Dermis microvascular lymphatic vessel endothelial cell (primary cell): ENCODE data around the gene COL4A2. TPM values are rescaled to one million over a fixed set of nuclear protein-coding genes. Genes with fewer than 3 reads are reported as not detected.
A peak's percentile ranks its signal among the peaks of the same experiment; 100 is the strongest.

Experiments
- DNase-seq, 2 donors: peaks; one replicate each; pipeline versions ENCODE4 v3.0.0 to v3.0.0-alpha.2; 2010; ENCODE audit warnings: low read depth in 2 of 2
- total RNA-seq: library from RNA; depleted of rRNA; stranded (reverse); fragments of >200 nt; gene quantifications from 2 replicates; pipeline ENCODE4 v1.2.1, GENCODE V29; 2014

COL4A2 gene
- total RNA-seq, 1 donor from 2014 or later = 626 TPM

DNA sequence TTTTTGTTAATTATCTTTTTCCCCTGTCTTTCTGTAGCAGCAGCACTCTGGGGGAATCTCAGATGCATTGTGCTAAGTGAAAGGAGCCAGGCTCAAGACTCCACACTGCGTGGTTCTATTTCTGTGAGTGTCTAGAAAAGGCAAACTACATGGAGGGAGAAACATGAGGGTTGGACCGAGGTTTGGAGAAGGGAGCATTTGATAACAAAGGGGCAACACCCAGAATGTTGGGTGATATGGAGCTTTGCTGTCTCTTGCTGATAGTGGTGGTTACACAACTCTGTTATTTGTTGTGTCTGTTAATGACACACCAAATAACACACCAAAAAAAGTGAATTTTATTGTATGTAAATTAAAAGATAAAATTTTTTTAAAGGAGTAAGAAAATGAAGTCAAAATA, 107.8 kb downstream of the COL4A2 start:
- no peak for DNase-seq

DNA sequence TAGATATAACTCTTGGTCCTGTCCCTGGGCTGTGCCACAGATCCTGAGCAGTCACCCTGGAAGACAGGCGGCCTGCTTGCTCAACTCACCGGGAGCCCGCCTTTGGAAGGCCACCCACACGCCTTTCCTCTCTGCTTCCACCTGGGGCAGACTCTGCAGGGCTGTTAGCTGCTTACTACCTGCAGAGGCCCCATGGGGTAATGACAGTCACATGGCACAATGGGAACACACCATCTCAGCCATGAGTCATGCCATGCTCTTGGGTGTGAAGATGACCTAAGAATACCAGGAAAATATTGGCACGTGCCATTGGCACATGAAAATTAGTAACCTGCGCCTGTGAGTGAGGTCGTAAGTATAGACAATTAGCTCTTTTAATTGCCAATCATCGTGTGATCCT, 108.6 kb downstream of the COL4A2 start:
- DNase-seq = peak in 1 of 2 donors; percentile 52

DNA sequence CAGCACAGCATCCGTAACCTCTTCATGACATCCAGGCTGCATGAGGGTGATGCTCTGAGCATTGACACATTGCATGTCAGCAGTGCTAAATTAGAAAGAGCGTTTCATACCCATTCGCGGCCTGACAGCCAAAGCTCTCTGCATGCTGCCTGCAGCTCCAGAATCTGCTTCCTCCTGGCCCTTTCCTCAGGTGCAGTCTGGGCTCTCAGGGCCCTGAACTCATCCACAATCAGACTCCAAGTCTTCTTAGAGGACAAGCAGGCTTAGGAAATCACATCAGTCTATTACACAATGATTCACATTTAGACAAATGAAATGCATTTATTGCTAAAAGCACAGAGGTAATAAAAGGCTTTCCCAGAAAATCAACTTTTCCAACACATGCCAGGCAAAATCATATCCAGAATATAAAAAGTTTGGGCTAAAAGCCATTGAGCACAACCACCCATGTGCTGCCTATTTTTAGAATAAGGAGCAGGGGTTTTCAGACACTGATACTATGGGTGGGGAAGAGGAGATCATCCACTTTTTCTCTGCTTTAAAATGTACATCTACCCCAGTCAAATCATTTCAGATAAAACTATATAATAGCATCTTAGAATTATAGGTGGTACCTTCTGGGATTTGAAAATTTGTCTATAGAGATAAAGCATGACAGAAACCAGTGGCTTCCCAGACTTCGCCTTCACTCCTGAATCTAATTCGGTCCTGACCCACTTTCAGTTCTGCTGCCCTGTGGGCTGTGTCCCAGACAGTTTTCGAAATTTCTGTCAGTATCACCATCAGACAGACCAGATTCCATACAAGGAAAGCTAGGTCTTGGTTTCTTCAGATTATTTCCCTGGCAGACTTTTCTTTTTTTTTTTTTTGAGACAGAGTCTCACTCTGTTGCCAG, 109.3 kb downstream of the COL4A2 start:
- DNase-seq = no peak

DNA sequence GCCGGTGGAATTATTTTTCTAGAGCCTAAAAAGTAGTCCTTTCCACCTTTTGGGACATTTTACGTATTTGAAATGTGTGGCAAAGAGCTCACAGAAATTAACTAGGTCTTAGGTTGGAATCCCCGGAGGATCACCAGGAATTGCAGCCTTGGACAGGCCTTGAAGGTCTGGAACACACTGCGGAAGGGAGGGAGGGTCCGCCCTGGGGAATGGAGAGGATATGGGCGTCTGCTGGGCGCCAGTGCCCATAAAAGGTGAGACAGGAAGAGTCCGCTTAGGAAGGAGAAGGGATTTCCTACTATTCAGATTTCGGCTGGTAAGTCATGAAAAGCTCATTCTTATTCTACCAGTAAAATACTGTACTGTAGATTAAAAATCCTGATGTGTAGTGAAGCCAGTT, 111.9 kb downstream of the COL4A2 start:
- DNase-seq = peak in 1 of 2 donors; percentile 87

DNA sequence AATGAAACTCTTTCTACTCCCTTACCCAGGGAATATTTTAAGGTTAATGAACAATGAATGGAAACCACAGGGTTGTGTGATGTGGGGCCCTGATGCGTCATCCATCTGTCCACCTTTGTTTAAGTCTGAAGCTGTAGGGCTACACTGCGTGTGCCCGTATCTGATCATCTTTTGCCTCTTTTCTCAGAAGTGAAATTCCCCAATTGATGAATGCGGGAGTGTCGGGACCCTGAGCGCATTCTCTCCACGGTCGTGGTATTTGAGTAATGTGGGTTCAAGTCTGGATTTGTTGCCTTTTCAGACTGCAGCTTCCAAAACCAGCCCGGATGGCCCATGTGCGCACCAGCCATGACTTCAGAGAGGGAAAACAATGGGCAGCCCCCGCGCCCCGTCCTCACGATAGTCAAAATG, 112.3 kb downstream of the COL4A2 start:
- DNase-seq = peak in 1 of 2 donors; percentile 89

DNA sequence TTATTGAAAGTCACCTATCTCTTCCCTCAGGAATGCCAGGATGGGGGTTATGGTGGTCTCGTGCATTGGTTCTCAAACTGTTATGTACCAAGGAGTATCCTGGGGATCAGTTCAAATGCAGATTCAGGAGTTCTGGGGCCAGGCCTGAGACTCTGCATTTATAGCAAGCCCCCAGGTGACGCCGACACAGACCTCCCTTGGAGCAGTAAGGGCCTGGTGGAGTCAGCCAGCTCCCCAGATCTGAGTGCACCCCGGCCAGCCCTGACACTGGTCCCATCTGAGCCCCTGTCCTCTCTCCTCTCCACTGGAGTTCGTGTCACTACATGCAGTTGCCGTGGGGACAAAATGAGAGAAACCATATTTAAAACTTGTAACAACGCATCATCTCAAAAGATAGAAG, 112.9 kb downstream of the COL4A2 start:
- DNase-seq = no peak

DNA sequence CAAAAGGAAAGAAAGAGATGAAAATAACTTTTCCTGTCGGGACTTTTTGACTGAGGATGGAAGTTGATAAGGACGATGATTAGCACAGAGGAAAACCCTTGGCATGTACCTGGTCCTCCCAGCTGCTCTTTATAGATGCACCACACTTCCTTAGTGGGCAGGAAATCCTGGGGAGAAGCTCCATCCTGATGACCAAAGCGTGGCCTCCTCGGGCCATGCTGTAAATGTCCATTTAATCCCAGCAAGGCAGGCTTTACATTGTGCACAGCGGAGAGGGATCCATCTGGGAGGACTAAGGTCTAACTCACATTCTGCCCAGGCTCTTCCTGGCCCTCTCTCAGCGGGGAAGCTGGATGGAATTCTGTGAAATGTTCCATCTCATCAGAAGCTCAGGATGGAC, 113.5 kb downstream of the COL4A2 start:
- peak in 1 of 2 donors; percentile 70 for DNase-seq

DNA sequence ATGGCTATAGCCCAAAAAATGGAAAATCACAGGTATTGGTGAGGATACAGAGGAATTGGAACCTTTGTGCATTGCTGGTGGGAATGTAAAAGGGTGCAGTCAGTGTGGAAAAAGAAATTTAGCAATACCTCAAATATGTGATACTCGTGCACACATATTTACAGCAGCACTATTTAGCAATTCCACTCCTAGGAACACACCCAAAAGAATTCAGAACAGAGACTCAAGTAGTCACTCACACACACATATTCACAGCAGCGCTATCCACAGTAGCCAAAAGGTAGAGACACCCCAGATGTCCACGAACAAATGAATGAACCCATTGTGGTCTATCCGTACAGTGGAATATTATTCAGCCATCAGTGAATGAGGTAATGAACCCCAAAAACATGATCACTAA, 114.0 kb downstream of the COL4A2 start:
- DNase-seq = no peak

DNA sequence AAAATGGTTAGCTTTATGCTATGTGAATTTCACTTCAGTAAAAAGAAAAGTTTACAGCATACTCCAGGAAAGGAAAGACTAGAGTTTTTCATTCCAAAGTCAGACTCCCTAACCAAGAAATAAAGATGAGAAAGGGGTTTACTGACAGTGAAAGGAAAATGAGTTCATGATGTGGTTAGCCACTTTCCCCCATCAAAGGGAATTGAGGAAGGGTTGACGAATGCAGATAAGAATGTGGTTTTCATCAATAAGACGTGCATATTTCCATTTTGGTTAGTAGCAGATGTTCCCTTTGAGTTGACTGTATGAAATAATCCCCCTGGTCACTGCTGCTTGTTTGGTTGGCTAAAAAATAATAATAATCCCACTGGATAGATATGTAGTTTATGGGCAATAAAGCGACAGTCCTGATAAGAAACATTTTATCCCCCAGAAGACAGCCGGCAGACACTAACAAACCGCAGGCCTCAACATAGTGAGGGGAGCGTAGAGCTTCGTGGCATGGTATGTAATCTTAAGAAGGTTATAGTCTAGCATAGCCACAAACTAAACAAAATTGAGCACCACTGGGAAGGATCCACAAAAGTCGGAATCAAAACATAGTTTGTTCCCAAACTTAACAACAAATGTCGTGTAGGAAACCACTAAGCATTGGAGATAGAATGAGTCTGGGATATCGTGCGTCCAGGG, 114.8 kb downstream of the COL4A2 start:
- DNase-seq = no peak

DNA sequence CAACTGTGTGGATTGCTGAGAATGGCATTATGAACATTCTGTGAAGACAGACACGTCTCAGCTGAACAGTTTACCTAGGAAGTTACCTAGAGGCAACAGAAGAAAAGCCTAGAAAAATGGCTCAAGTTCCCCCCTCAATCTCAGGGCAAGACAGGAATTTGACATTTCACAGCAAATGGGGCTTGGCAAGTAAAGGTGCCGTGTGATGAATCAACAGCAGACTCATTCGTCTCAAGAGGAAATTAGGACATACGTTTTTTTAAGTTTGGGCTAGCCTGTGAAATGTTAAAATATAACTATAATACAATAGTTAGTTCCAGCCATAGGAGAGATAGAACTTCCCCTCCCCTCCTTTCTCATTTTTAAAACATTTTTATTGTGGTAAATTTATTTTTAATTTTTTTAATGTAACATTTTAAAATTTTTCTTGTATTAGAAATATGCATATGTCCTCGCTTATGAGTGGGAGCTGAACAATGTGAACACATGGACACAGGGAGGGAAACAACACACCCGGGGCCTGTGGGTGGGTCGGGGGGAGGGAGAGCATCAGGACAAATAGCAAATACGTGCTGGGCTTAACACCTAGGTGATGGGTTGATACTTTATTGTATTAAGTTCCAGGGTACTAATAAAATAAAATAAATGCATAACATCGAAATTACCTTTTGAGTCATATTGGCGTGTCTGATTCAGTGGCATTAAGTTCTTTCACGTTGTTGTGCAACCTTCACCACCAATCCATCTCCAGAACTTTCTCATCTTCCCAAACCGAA, 116.0 kb downstream of the COL4A2 start:
- DNase-seq = peak in 1 of 2 donors; percentile 73

DNA sequence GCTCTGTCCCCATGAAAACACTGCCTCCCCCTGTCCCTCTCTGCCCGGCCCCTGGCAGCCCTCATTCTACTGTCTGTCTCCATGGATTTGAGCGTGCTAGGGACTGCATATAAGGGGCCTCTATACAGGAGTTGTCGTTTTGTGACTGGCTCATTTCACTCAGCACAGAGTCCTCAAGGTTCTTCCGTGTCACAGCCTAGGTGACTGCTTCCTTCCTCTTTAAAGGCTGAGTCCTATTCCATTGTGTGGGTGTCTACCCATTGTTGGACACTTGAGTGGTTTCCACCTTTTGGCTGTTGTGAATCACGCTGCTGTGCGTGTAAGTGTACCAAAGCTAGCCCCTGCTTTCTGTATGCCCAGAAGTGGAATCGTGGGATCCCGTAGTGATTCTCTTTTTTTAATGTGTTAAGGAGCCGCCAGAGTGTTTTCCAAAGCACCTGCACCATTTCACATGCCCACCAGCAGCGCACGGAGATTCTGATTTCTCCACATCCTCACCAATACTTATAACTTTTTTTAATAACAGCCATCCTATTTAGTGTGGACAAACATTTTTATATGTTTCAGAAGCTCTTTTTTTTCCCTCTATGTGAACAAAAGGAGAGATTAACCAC, 116.7 kb downstream of the COL4A2 start:
- DNase-seq = peak in 1 of 2 donors; percentile 69

DNA sequence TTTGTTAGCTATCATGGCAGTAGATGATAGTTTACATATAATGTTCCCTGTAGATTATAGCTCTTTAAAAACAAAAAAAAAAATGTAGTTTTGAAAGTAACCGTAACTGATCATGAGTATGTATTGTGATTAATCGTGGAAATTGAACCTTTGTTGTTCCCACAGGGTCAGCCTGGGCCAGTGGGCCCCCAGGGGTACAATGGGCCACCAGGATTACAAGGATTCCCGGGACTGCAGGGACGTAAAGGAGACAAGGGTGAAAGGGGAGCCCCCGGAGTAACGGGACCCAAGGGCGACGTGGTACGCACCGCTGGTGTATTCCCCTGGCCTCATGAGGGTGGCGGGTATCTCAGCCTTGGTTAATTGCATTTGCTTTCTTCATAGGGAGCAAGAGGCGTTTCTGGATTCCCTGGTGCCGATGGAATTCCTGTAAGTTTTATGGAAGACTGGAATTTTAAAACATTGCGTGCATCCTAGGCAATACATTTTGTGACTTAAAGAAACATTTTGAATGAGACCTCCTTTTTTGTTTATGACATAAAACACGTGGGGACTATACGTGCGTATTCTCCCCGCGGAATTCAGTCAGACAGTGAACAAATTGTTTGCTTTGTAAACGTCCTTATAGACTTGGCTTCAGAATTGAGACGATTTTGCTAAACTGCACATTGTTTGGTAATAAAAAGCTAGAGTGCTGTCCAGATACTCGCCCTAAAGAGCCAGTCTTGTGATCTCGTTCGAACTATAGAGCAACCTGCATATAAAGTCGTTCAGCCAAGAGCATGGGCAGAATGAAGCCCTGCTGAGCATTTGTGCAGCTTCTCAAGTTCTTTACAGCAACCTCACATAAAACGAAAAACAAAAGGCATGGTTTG, 117.7 kb downstream of the COL4A2 start:
- DNase-seq = no peak

DNA sequence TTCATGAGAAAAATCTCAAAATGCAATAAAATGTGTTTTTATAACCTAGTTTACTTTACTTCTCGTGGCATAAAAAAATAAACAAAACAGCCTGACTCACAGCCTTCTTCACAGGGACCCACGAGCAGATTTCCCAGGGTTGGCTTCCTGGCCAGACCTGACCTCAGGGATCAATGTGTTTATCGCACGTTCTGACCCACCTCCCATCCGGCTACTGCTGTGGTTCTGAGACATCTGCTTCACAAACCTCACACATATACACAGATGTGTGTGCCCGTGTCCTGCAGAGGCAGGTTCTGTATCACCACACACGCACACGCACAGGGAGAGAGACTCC, 118.3 kb downstream of the COL4A2 start:
- DNase-seq = peak in 1 of 2 donors; percentile 98

DNA sequence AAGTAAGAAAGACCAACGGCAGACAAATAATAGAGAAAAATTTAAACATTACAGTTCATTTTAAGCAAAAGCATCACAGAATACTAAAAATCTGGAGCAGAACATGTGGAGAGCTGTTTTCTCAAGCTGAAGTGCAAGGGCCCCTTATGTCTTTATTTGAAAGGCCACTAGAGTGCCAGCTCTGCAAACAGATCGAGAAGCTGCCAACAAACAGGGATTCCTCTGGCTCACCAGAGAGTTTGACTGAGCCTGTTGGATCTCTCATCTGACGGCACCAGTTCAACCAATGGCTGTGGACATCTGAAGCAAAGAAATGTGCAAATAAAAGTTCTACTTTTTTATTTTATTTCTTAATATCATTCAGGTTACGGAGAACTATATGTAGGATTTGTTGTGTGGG, 119.7 kb downstream of the COL4A2 start:
- no peak for DNase-seq

DNA sequence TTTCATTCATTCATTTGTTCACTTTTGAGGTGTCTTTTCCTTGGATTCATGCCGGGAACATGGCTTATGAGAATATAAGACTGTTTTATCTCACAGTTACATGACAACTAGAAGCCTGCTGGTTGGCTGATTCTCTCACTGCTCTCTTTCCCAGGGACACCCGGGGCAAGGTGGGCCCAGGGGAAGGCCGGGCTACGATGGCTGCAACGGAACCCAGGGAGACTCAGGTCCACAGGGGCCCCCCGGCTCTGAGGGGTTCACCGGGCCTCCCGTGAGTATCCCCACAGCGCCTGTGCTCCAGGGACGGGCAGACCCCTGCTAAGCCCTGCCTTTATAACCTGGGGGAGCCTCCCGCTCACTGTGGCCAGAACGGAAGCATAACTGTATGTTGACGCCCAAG, 121.2 kb downstream of the COL4A2 start:
- no peak for DNase-seq

DNA sequence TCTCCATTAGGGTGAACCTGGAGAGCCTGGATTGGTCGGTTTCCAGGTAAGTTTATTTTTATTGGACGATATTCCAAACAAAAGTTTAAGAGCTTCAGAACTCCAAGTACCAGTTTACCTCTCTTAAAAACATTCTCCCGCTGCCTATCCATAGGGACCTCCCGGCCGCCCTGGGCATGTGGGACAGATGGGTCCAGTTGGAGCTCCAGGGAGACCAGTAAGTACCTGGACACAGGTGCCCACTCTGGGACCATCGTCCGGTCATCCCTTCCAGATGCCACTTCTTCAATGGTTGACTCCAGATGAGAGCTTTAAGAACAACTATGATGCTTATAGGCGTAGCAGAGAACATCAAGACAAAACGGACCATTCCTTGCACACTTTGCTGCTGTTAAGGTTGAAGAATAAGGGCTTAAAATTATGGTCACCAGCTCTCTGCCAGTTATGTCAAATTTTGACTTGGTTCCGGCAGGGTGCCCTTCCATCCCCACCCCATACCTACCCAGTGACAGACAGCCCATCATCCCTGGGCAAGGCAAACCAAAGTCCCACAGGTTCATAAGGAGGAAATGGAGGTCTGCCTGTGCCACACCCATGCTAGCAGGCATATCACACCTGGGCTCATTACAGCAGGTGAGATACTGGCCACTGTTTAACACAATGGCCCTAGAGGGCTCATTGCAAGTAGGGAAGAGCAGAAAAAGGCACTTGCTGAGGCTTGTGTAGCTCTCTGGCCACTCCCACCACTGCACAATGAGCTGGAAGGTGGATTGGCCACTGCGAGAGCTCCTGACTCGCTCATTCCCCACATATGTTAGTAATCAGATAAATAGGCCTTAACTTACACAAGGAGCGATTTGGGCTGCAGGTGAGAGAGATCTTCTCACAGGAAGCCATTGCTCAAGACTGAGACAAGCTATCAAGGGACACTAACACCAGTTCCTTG, 123.6 kb downstream of the COL4A2 start:
- DNase-seq = no peak

DNA sequence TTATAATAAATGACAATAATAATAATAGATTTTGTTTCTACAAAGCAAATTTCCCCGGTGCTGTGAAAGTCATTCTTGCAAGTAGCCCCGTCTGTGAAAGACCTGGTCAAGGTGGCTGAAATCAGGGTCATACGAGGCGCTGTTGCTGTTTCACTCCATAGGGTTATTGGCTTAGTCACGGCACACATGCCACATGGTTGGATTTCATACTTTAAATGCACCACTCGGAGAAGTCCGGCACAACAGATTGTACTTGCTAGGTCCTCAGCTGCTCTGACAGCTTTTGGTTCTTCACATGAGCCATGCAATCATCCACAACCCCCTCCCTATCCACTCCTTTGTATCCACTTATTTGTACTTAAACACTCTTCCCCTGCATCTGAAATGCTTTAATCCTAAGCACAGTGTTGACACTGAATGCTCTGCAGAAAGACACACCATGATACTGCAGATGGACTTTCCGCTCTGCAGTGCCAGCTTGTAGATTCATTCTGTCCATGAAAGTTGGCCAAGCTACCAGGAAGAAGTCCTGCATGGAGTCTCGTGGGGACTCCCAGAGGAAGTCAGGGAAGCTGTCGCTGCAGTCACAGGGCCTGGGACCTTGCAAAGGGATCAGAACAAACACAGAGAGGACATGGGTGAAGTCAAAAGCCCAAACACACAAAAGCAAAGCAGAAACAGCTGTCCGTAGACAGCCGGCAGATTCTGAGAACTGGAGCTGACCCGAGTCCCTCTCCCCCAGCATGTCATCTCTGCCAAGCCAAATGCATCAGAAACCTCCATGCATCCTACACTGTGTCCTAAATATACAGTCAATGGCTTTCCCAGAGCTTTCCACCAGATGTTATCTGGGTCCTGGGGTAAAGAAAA, 124.6 kb downstream of the COL4A2 start:
- peak; percentile 52 to 74 for DNase-seq

DNA sequence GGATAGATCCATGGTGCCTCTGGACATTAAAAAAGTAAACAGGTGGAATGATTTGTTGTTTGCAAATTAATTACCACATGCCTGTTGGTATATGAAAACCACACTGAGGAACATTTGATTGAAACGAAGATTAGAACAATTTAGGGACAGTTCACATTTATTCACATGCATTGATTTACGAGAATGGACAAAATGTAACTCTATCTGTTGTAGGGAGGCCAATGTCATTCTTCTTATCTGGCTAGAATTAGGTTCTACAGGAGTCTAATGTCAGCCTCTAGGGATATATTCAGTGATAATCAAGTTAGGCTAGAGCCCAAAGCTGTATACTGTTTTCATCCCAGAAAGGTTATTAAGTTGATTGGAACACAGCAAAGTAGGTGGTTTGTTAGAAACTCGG, 125.4 kb downstream of the COL4A2 start:
- DNase-seq = no peak

DNA sequence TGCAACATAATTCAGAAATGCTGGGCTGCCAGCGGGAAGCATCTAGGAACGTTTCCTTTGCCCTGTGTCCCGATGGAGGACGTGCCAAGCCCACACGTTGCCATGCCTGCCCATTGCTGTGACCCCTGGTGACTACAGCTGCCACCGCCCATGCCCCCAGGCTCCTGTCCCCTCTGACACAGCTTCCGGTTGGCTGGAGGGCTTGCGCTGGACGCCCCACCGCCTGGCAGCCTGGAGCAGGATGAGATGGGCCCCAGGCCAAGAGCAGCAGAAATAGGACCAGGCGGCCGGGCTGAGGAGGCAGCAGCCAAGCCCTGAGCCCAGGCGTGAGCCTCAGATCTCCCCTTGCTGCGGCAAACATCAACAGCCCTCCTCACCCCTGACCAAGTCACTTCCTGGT, 125.9 kb downstream of the COL4A2 start:
- peak in 1 of 2 donors; percentile 79 for DNase-seq
